Stomach smooth muscle (tissue), 2 donors: ENCODE data around the gene IL17F.

Source experiments
- H3K27ac ChIP-seq: one replicate; pipeline ENCODE4 v1.7.0; 2013; ENCODE audit warnings: mild to moderate bottlenecking, low read length, inconsistent platforms
- H3K27me3 ChIP-seq, 2 donors: one replicate each; pipeline ENCODE4 v1.7.0; 2013; ENCODE audit warnings: low read length in 2 of 2; ENCODE audit not compliant: insufficient read depth in 2 of 2, control insufficient read depth in 1 of 2
- H3K36me3 ChIP-seq, 2 donors: one replicate each; pipeline ENCODE4 v1.7.0; 2013; ENCODE audit warnings: low read length in 2 of 2; ENCODE audit not compliant: control insufficient read depth in 2 of 2, insufficient read depth in 2 of 2
- H3K4me1 ChIP-seq: one replicate; pipeline ENCODE4 v1.7.0; 2013; ENCODE audit warnings: low read length; ENCODE audit not compliant: control insufficient read depth, insufficient read depth
- H3K4me3 ChIP-seq, 2 donors: one replicate each; pipeline ENCODE4 v1.7.0; 2013; ENCODE audit warnings: low read length in 2 of 2
- H3K9ac ChIP-seq, 2 donors: one replicate each; pipeline ENCODE4 v1.7.0; 2013; ENCODE audit warnings: low read length in 2 of 2, mild to moderate bottlenecking in 1 of 2
- H3K9me3 ChIP-seq, 2 donors: one replicate each; pipeline ENCODE4 v1.7.0; 2013; ENCODE audit warnings: low read length in 2 of 2; ENCODE audit not compliant: control insufficient read depth in 2 of 2
- donor health status: healthy.
- donor health status: Pancreatic carcinoma.

The IL17F gene

DNA sequence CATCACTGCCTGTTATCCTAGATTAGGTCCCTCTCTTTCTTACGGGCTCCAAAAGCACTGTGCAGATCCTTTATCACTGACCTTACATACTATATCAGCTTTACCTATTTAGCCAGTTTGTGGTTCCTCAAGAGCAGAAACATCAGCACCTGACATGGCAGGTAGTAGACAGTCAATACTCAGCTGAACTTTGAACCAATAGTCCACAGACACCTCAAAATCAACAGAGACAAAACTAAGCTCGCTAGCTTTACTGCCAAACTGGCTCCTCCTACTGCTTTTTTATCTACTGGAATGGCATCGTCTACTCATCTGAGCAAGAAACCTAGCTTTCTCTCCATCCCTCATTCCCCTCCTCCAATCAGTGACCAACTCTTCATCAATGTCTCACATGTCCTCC is 52.5 kb downstream of the IL17F start:
- Histone ChIP-seq H3K27me3 (no peaks in the 10 kb centered on the region), H3K4me3 (no peak overlapping the region), H3K36me3 (no peaks in the 10 kb centered on the region), H3K4me1 (no peaks in the 10 kb centered on the region), H3K9ac (no peak overlapping the region), H3K9me3 (no peaks in the 10 kb centered on the region), H3K27ac (no peak overlapping the region)

DNA sequence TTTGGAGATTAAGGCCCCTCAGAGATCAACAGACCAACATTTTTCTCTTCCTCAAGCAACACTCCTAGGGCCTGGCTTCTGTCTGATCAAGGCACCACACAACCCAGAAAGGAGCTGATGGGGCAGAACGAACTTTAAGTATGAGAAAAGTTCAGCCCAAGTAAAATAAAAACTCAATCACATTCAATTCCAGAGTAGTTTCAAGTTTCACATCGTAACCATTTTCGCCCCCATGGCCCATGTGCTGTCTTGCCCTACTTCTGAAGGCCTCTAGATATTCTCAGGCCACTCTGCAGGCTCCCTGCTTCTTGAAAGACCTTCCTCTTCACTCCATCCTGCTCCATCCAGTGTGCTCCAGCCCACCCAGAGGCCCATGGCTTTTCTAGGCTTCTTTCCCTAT is 53.9 kb downstream of the IL17F start:
- H3K9me3 ChIP-seq, result no peaks in the 10 kb centered on the region
- no peak overlapping the region for H3K27ac ChIP-seq
- H3K27me3 ChIP-seq, result no peaks in the 10 kb centered on the region
- H3K36me3 ChIP-seq, result no peaks in the 10 kb centered on the region
- H3K4me1 ChIP-seq, result no peaks in the 10 kb centered on the region
- H3K4me3 ChIP-seq, result no peak overlapping the region
- no peak overlapping the region for H3K9ac ChIP-seq

DNA sequence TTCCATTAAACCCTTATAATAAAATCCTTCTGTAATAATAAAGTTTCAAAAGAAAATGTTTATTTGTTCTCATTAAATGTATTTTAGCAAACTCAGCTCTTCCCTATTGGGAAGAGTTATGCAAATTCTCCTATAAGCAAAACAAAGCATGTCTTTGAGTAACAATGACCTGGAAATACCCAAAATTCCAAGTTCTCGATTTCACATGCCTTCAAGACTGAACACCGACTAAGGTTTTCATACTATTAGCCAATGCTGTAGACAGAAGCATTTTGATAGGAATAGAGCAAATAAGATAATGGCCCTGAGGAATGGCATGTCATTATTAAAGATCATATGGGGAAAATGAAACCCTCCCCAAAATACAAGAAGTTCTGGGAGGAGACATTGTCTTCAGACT is 54.3 kb downstream of the IL17F start:
- no peaks in the 10 kb centered on the region for H3K4me1 ChIP-seq
- H3K27me3 ChIP-seq, result no peaks in the 10 kb centered on the region
- no peak overlapping the region for H3K9ac ChIP-seq
- H3K9me3 ChIP-seq, result no peaks in the 10 kb centered on the region
- no peak overlapping the region for H3K4me3 ChIP-seq
- no peak overlapping the region for H3K27ac ChIP-seq
- H3K36me3 ChIP-seq, result no peaks in the 10 kb centered on the region

GRCh38 chr6:52187098-52187497 is 57.2 kb downstream of the IL17F start:
- no peak overlapping the region for H3K9ac ChIP-seq
- H3K9me3 ChIP-seq, result no peaks in the 10 kb centered on the region
- H3K27me3 ChIP-seq, result no peaks in the 10 kb centered on the region

More at GRCh38 chr6:52187098-52187497, 57.2 kb downstream of the IL17F start:
- no peak overlapping the region for H3K27ac ChIP-seq
- no peaks in the 10 kb centered on the region for H3K4me1 ChIP-seq
- no peaks in the 10 kb centered on the region for H3K36me3 ChIP-seq
- no peak overlapping the region for H3K4me3 ChIP-seq
